Activated CD8-positive, alpha-beta T cell treated with anti-CD3 and anti-CD28 coated beads, Interleukin-2, amount 10 ng/mL, durations not matched to agents 7 days and 5 days (primary cell): ENCODE measurements around the gene SUPT3H. TPM values are rescaled to one million over a fixed set of nuclear protein-coding genes. Genes with fewer than 3 reads are reported as not detected.
A peak's percentile ranks its signal among the peaks of the same experiment; 100 is the strongest.

Experiments used
- ATAC-seq: fragments of 150-1000 bp; cut with Tn5 transposase; one replicate; pipeline ENCODE4 v1.10.0; 2021; ENCODE audit warnings: moderate library complexity
- CTCF ChIA-PET: fragments of 350-600 bp; sonication (Branson Sonifier 250); formaldehyde crosslinking; loops from one replicate; lab custom pipeline; 2021; ENCODE audit warnings: antibody characterized with exemption; lab: Charles Lee
- POLR2A ChIA-PET: fragments of 350-600 bp; sonication (Branson Sonifier 250); formaldehyde crosslinking; loops from one replicate; lab custom pipeline; 2021; ENCODE audit warnings: antibody characterized with exemption; lab: Charles Lee
- DNase-seq: peaks from one replicate; pipeline ENCODE4 v3.0.0-alpha.2; 2020
- H3K27ac Mint-ChIP-seq: one replicate; pipeline ENCODE4 v1.8.0; 2021; ENCODE audit warnings: mild to moderate bottlenecking, mixed read lengths
- H3K27me3 Mint-ChIP-seq: one replicate; pipeline ENCODE4 v1.8.0; 2021; ENCODE audit warnings: low read depth, mixed read lengths
- H3K36me3 Mint-ChIP-seq: one replicate; pipeline ENCODE4 v1.8.0; 2021; ENCODE audit warnings: low read depth, mixed read lengths
- H3K4me1 Mint-ChIP-seq: one replicate; pipeline ENCODE4 v1.8.0; 2021; ENCODE audit warnings: low read depth, mixed read lengths
- H3K4me3 Mint-ChIP-seq: one replicate; pipeline ENCODE4 v1.8.0; 2021; ENCODE audit warnings: mild to moderate bottlenecking, mixed read lengths
- H3K9me3 Mint-ChIP-seq: one replicate; pipeline ENCODE4 v1.8.0; 2022; ENCODE audit warnings: mixed read lengths; ENCODE audit not compliant: insufficient read depth
- total RNA-seq, 2 experiments: library from RNA; stranded (reverse); gene quantifications; one replicate each; pipeline ENCODE4 v1.2.3, GENCODE V29; 2021

Gene SUPT3H
- total RNA-seq, 2 experiments from 2014 or later = 6.4 to 9.1 TPM

DNA sequence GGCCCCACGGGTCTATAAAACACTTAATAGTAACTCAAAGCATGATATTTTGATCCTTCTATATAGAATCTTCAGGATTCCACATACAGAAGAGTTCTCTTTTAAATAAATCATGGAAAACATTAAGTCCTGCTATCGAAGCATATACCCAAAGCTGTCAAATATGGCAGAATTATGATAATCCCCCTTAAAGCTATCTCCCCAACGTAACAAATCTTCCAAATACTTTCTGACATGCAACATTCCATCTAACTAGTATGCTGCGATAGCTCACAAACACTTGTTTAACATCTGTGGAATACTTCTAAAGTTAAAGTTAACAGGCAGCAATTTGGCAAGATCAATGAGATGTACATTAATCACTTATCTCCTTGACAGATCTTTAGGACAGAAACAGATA, 420.6 kb downstream of the SUPT3H start:
- Mint-ChIP-seq H3K9me3 (no peaks in the 10 kb centered on the region), H3K4me1 (peaks cover 4% of the 10 kb centered on the region), H3K36me3 (peaks cover 5% of the 10 kb centered on the region), H3K27ac (no peak overlapping the region), H3K4me3 (no peak overlapping the region), H3K27me3 (no peaks in the 10 kb centered on the region)
- ATAC-seq (no peak), DNase-seq (no peak)
- CTCF ChIA-PET = no interaction called here
- POLR2A ChIA-PET = interaction anchor here (1.0 kb wide), 1 partner anchor 24 kb away, joined by 3 read pairs; no protein-coding TSS in a partner anchor

GRCh38 chr6:44956396-44956795, 421.3 kb downstream of the SUPT3H start:
- Mint-ChIP-seq H3K27me3 (no peaks in the 10 kb centered on the region), H3K27ac (no peak overlapping the region), H3K9me3 (no peaks in the 10 kb centered on the region), H3K4me1 (peaks cover 8% of the 10 kb centered on the region), H3K4me3 (no peak overlapping the region), H3K36me3 (peaks cover 5% of the 10 kb centered on the region)
- DNase-seq = no peak
- ChIA-PET CTCF (no interaction called here), POLR2A (no interaction called here)
- ATAC-seq = no peak

- ChIA-PET POLR2A (no interaction called here), CTCF (interaction anchor here (0.6 kb wide), 1 partner anchor 457 kb away, joined by 3 read pairs; no protein-coding TSS in a partner anchor)
- Mint-ChIP-seq H3K27ac (no peak overlapping the region), H3K4me3 (no peak overlapping the region), H3K27me3 (no peaks in the 10 kb centered on the region), H3K4me1 (peaks cover 11% of the 10 kb centered on the region), H3K9me3 (peaks cover 6% of the 10 kb centered on the region), H3K36me3 (peaks cover 11% of the 10 kb centered on the region)
- no peak for ATAC-seq
- DNase-seq = no peak
Measured at GRCh38 chr6:44955145-44955544, 422.6 kb downstream of the SUPT3H start.

- POLR2A ChIA-PET = interaction anchor here (0.6 to 0.9 kb wide), 2 partner anchors 11 to 23 kb away, joined by 3 read pairs; no protein-coding TSS in a partner anchor
Measured at GRCh38 chr6:44954281-44954680, 423.5 kb downstream of the SUPT3H start.

GRCh38 chr6:44951253-44951747, 426.4 kb downstream of the SUPT3H start:
- Mint-ChIP-seq H3K27ac (no peak overlapping the region), H3K9me3 (peaks cover 17% of the 10 kb centered on the region), H3K27me3 (no peaks in the 10 kb centered on the region), H3K4me3 (no peak overlapping the region), H3K4me1 (peaks cover 11% of the 10 kb centered on the region), H3K36me3 (peaks cover 28% of the 10 kb centered on the region)
- ATAC-seq = no peak
- ChIA-PET CTCF (no interaction called here), POLR2A (interaction anchor here (1.0 kb wide), 1 partner anchor 16 kb away, joined by 3 read pairs; no protein-coding TSS in a partner anchor)
- DNase-seq = no peak

More at GRCh38 chr6:44954281-44954680, 423.5 kb downstream of the SUPT3H start:
- CTCF ChIA-PET = no interaction called here
- no peak overlapping the region for H3K27ac Mint-ChIP-seq
- H3K36me3 Mint-ChIP-seq = peaks cover 19% of the 10 kb centered on the region
- no peak for DNase-seq
- H3K4me3 Mint-ChIP-seq = no peak overlapping the region
- peaks cover 11% of the 10 kb centered on the region for H3K4me1 Mint-ChIP-seq
- peaks cover 10% of the 10 kb centered on the region for H3K9me3 Mint-ChIP-seq
- no peaks in the 10 kb centered on the region for H3K27me3 Mint-ChIP-seq
- no peak for ATAC-seq

DNA sequence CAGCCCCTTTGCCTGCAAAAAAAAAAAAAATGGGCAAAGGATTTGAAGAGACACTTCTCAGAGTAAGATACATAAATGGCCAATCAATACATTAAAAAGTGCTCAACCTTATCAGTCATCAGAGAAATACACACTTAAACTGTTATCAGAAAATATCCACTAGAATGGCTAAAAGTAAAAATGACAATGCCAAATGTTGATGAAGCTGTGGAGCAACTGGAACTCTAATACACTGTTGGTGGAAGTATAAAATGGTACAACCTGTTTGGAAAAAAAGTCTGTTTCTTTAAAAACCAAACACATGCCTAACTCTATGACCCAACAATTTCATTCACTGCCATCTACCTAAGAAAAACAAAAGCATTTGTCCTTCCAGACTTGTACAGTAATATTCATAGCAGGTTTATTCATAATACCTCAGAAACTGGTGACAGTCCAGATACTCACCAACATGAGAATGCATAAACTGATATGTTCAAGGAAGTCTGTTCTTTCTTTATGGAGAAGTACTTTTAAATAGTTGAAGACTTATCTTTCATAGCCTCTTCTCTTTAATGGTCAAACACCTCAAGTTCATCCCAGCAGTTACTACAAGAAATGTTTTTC, 428.0 kb downstream of the SUPT3H start:
- H3K36me3 Mint-ChIP-seq = peaks cover 27% of the 10 kb centered on the region
- ChIA-PET POLR2A (interaction anchor here (0.7 kb wide), 1 partner anchor 8 kb away, joined by 3 read pairs; no protein-coding TSS in a partner anchor), CTCF (no interaction called here)
- H3K4me3 Mint-ChIP-seq = no peak overlapping the region
- no peak for ATAC-seq
- H3K4me1 Mint-ChIP-seq = peaks cover 11% of the 10 kb centered on the region
- no peak for DNase-seq
- peaks cover 20% of the 10 kb centered on the region for H3K9me3 Mint-ChIP-seq
- H3K27ac Mint-ChIP-seq = no peak overlapping the region
- no peaks in the 10 kb centered on the region for H3K27me3 Mint-ChIP-seq

DNA sequence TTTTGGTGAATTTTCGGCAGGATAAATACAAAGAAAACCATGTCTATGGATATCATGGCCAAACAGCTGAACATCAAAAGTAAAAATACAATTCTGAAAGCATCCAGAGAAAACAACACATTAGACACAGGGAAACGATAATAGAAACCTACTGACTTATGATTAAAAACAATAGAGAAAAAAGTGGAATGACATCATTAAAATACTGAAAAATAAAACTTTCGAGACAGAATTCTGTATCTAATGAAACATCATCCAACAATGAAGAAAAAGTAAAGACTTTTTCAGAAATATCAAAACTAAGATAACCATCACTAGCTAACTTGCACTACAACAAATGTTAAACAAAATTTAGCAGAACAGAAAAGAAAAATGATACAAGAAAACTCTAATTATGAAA, 434.2 kb downstream of the SUPT3H start:
- ChIA-PET CTCF (no interaction called here), POLR2A (no interaction called here)
- H3K9me3 Mint-ChIP-seq = peaks cover 31% of the 10 kb centered on the region
- peaks cover 35% of the 10 kb centered on the region for H3K36me3 Mint-ChIP-seq
- no peaks in the 10 kb centered on the region for H3K27me3 Mint-ChIP-seq
- H3K27ac Mint-ChIP-seq = no peak overlapping the region
- ATAC-seq (no peak), DNase-seq (no peak)
- no peak overlapping the region for H3K4me3 Mint-ChIP-seq
- peaks cover 8% of the 10 kb centered on the region for H3K4me1 Mint-ChIP-seq

DNA sequence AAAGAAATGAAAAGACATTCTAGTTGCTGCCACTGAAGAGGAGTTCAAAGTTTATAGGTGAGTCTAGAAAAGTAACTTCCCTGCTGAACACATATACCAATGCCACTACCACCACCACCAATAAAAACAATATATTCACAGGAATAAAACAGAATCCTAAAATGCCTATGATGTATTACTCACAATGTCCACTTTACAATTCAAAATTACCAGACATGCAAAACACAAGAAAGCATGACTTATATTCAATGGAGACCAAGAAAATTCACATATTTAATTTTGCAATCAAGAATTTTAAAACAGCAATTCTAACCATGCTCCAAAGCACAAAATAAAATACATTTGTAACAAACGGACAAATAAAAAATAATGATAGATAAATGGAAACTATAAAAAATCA, 434.9 kb downstream of the SUPT3H start:
- no peak overlapping the region for H3K4me3 Mint-ChIP-seq
- peaks cover 39% of the 10 kb centered on the region for H3K9me3 Mint-ChIP-seq
- H3K36me3 Mint-ChIP-seq = peaks cover 34% of the 10 kb centered on the region
- H3K27ac Mint-ChIP-seq = no peak overlapping the region
- ChIA-PET POLR2A (no interaction called here), CTCF (no interaction called here)
- peaks cover 13% of the 10 kb centered on the region for H3K4me1 Mint-ChIP-seq
- ATAC-seq (no peak), DNase-seq (no peak)
- H3K27me3 Mint-ChIP-seq = no peaks in the 10 kb centered on the region

DNA sequence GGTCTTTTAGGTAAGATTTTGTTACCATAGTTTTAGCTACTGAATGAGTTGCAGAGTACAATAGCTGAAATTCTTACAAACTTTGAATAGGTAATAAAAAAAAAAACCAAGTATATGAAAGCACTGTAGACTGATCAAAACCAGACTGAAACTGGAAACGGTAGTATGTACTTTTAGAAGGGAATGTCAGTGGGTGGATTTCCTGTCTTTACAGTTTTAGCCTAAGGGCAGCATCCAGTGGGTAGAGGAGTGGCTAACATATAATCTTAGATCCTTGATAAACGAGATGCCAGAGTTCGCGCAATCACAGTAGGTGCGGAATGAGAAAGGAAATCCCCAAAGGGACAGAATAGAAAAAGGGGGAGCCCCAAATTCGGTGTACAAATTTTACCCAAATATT, 435.5 kb downstream of the SUPT3H start:
- Mint-ChIP-seq H3K4me1 (peaks cover 16% of the 10 kb centered on the region), H3K36me3 (peaks cover 32% of the 10 kb centered on the region), H3K4me3 (no peak overlapping the region), H3K27me3 (no peaks in the 10 kb centered on the region), H3K9me3 (peaks cover 35% of the 10 kb centered on the region), H3K27ac (no peak overlapping the region)
- ATAC-seq (no peak), DNase-seq (no peak)
- POLR2A ChIA-PET = no interaction called here
- CTCF ChIA-PET = no interaction called here

- Mint-ChIP-seq H3K4me3 (no peak overlapping the region), H3K27me3 (no peaks in the 10 kb centered on the region), H3K27ac (no peak overlapping the region), H3K9me3 (peaks cover 31% of the 10 kb centered on the region), H3K4me1 (peaks cover 27% of the 10 kb centered on the region), H3K36me3 (peaks cover 32% of the 10 kb centered on the region)
- no peak for DNase-seq
- POLR2A ChIA-PET = no interaction called here
- CTCF ChIA-PET = no interaction called here
- ATAC-seq = no peak
Measured at GRCh38 chr6:44940367-44940766, 437.4 kb downstream of the SUPT3H start.

DNA sequence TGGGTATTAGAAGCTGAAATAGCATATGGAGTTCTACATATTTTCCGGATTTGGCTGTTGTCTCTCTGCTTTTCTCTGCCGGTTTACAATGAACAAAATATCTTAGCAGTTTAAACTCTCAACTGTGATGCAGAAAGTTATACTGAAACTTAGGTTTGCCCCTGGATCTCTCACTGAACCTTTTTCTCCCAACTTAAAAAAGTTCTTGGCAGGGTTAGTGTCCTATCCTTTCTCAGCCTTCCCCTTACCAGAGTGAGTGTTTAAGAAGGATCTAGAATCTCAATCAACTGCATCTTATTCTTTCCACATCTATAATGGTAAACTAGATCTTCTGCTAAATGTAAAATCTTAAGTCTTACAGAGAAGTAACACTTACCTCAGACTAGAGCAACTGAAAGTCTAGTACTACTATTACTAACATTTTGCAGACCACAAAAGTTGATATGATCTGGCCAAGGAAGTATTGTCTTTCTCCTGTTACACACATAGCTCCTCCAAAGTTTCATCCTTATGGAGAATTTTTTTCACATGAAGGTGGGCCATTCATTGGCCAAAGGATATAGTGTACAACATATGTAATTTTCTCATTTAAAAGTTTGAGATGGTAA, 441.9 kb downstream of the SUPT3H start:
- Mint-ChIP-seq H3K9me3 (peaks cover 22% of the 10 kb centered on the region), H3K27ac (peak overlapping the region; percentile 78), H3K4me1 (peaks cover 44% of the 10 kb centered on the region), H3K36me3 (peaks cover 26% of the 10 kb centered on the region), H3K27me3 (no peaks in the 10 kb centered on the region), H3K4me3 (peak overlapping the region; percentile 23)
- CTCF ChIA-PET = interaction anchor here (2.1 kb wide), 1 partner anchor 10 kb away, joined by 6 read pairs; no protein-coding TSS in a partner anchor
- DNase-seq (no peak), ATAC-seq (peak; percentile 31)
- POLR2A ChIA-PET = no interaction called here

- H3K4me1 Mint-ChIP-seq = peaks cover 48% of the 10 kb centered on the region
- DNase-seq (no peak), ATAC-seq (peak; percentile 45)
- CTCF ChIA-PET = interaction anchor here (0.6 to 2.0 kb wide), 4 partner anchors 17 to 433 kb away, joined by 3 to 4 read pairs (median 4); no protein-coding TSS in a partner anchor
- H3K36me3 Mint-ChIP-seq = peaks cover 18% of the 10 kb centered on the region
- H3K27me3 Mint-ChIP-seq = no peaks in the 10 kb centered on the region
- H3K27ac Mint-ChIP-seq = peak overlapping the region; percentile 99
- POLR2A ChIA-PET = interaction anchor here (0.6 to 1.7 kb wide), 4 partner anchors 13 to 486 kb away, joined by 3 to 6 read pairs (median 3); partner anchors contain the start of gene SUPT3H
- H3K9me3 Mint-ChIP-seq = peaks cover 8% of the 10 kb centered on the region
- peak overlapping the region; percentile 92 for H3K4me3 Mint-ChIP-seq
Measured at GRCh38 chr6:44933108-44933507, 444.6 kb downstream of the SUPT3H start.
